Measurements from ENCODE around the gene FERMT3.

DNA sequence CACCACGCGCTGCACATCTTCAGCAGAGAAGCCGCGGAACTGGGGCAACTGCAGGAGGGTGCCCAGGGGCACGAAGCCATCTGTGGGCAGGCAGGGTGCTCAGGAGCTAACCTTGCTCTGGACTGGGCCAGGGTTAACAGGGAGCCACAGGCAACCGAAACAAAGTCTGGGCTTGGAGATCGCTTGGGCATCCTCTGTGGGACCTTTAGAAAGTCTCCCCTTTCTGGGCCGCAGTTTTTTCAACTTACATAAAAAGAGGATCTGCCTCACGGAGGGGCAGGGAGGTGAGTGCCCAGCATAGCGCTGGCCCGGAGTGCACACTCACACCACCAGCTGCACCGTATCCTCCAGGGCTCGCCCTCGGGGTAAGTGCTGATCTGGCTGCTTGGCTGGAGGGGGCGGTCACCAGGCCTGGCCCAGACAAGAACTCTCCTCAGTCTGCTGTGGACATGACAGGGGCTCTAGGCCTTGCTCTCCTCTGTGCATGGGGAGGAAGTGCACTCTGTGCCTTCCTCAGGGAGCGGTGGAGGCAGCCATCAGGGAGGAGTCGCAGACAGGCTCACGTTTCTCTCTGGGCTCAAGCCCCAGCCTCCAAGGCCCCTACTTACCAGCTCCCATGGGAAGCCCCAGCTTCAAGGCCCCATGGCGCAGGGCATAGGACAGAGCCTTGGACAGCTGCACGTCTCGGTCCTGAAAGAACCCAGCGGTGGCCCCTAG is 18.5 kb downstream of the FERMT3 start:
- TF ChIP-seq, protein P1, sequence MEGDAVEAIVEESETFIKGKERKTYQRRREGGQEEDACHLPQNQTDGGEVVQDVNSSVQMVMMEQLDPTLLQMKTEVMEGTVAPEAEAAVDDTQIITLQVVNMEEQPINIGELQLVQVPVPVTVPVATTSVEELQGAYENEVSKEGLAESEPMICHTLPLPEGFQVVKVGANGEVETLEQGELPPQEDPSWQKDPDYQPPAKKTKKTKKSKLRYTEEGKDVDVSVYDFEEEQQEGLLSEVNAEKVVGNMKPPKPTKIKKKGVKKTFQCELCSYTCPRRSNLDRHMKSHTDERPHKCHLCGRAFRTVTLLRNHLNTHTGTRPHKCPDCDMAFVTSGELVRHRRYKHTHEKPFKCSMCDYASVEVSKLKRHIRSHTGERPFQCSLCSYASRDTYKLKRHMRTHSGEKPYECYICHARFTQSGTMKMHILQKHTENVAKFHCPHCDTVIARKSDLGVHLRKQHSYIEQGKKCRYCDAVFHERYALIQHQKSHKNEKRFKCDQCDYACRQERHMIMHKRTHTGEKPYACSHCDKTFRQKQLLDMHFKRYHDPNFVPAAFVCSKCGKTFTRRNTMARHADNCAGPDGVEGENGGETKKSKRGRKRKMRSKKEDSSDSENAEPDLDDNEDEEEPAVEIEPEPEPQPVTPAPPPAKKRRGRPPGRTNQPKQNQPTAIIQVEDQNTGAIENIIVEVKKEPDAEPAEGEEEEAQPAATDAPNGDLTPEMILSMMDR (IDR thresholded peaks at IDR 0.05; ENCODE audit: low read depth, low read length, poor library complexity, severe bottlenecking), result no peak
- TF ChIP-seq EZH2phosphoT487 (IDR thresholded peaks at IDR 0.05; ENCODE audit: borderline replicate concordance, low read length), result no peak
